ENCODE measurements around the gene LMO1.

LMO1 gene

GRCh38 chr11:8242499-8243280 is 21.0 kb downstream of the LMO1 start:
- DNase-seq (ENCODE audit: low spot score): no peak

DNA sequence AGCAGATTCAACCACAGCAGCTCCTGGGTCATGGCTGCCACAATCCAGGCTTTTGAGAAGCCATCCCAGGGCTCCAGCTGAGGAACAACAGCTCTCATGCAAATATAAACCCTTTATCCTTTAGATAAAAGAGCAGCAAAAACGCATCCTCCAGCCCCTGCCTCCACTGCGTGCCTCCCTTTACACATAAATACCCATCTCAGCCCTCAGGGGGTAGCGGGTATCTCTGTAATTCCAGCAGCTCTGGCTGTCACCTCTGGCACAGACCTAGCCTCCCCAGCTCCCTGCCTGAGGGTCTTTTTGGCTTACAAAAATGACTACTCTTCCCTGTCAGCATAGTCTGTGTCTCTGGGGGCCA is 21.6 kb downstream of the LMO1 start:
- no peak for DNase-seq (ENCODE audit: low spot score)

DNA sequence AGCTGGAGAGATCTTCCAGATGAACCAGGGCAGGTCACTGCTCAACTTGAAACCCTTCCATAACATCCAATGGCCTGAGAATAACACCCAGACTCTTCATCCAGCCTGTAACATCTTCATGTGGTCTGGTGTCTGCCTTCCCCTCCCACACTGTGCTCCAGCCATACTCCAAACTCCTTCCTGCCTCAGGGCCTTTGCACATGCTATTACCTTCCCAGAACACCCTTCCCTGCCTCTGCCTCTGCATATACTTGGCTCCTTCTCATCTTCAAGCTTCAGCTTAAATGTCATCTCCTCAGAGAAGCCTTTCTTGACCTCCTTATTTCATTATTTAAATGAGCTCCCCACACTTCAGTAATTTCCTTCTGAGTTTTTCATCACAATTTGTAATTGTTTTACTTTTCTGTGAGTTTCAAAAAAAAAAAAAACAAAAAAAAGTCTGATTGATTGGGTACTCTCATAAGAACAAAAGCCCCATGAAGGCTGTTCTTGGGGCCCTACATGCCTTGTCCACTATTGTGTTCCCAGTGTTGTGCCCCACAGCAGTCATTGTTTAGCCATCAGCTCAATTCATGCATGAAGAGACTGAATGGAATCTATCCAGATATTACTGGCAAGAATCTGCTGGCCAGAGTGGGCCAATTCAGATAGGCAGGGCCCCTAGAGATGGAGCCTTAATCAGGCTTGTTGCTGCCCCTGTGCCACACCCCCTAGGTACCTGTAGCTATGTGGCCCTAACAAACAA is 22.1 kb downstream of the LMO1 start:
- DNase-seq (ENCODE audit: low spot score): no peak

DNA sequence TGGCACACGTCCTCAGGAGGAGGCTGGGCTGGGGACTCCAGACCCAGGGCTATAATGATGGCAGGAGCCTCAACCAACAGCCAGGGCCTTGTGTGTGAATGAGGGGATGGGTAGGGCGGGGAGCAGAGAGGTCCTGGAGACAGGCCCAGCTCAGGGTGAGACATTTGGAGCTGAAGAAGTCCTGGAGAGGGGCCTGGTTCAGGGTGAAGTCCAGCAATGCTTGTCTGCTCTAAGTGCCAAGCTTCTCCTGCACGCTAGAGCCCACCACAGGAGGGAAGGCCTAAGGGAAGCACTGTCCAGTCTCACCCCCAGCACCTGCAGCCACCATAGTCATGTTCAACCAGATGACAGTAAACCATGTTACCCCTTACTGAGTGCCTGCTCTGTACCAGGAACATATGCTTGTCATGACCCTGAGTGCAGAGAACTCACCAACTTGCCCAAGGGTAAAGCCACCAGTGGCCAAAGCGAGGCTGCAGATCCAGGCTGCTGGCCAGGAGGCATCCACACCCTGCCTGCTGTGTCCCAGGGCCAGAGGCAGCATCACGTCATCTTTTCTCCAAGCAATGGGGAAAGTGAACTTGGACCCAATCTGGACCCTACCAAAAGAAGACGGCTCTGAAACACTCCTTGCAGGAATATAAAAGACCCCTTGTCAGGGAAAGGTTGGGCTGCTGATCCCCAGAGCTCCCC is 24.0 kb downstream of the LMO1 start:
- DNase-seq (ENCODE audit: low spot score): no peak

- DNase-seq (ENCODE audit: low spot score): no peak
Measured at GRCh38 chr11:8239040-8239439, 24.6 kb downstream of the LMO1 start.

- no peak for DNase-seq (ENCODE audit: low spot score)
Measured at GRCh38 chr11:8237453-8237852, 26.2 kb downstream of the LMO1 start.

GRCh38 chr11:8235925-8236324 is 27.8 kb downstream of the LMO1 start:
- DNase-seq (ENCODE audit: low spot score): no peak

GRCh38 chr11:8234910-8235309 is 28.8 kb downstream of the LMO1 start:
- DNase-seq (ENCODE audit: low spot score): no peak

- no peak for DNase-seq (ENCODE audit: low spot score)
Measured at GRCh38 chr11:8234425-8234821, 29.3 kb downstream of the LMO1 start.

DNA sequence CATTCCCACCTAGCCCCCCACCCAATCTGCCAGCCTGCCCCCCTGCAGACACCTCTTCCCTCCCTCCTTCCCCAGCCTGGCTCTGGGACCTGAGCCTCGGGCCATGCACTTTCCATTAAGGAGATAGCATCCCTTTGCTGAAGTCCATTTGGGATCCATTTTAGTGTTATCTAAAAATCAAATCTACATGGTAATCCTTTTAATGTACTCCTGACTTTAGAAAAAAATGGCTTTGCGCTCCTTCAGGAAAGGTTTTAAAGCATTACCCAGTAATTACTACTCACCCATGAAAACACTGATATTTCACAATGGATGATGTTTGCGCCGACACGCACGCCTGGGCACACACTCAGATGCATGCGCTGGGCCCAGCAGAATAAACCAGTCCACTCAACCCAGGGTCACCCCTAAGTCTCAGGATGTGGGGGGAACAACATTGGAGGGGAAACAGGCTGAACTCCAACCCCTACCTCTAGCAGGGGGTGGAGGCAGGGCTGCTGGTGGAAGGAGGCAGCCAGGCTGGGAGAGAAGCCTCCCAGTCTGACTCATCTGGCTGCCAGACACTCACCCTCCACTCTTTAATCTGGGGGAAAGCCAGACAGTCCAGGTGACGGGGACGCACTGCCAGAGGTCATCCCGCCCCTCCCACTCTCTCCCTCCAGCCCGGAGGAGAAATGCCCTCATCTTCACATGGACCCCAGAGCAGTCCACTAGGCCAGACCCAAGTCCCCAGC is 29.8 kb downstream of the LMO1 start:
- DNase-seq (ENCODE audit: low spot score): no peak

- no peak for DNase-seq (ENCODE audit: low spot score)
Measured at GRCh38 chr11:8232849-8233606, 30.6 kb downstream of the LMO1 start.

- no peak for DNase-seq (ENCODE audit: low spot score)
Measured at GRCh38 chr11:8232414-8232813, 31.3 kb downstream of the LMO1 start.

- no peak for DNase-seq (ENCODE audit: low spot score)
Measured at GRCh38 chr11:8231979-8232378, 31.7 kb downstream of the LMO1 start.

DNA sequence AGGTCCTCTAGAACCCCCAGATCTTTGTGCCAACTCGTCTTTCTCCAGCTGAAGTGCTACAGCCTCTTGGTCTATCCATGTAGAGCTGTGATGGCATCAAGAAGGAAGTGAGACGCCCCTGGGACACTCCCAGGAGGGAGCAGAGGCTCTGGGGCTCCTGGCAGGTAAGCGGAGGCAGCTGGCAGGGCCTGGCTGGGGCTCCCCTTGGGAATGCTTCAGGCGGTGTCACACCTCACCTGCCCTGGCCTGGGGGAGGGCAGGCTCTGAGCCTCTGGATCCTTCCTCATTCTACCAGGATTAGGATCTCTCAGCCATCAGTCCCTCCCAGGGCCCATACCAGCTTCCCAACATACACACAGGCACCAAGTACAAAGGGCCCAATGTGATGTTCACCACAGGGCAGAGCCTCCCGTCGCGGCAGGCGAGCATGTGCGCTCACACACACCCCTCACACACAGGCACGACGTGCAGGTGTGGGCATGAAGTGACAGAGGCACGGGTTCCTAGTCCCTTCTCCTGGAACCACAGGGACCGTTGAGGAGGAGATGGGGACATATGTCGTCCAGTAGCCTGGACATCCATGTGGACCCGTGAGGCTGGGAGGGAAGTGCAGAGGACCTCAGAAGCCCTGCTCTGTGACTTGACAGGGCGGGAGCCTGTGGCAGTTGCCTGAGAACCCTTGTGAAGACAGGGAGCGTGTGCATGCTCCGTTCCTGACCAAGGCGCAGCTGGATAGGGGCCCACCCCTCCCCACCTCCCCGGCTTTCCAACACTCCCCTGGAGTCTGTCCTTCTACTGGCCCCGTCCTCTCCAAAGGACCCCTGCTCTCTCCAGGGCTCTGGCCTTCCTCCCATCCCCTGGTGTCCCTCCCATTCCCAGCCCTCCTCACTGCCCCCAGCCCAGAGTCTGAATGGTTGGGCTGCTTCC is 32.5 kb downstream of the LMO1 start:
- DNase-seq (ENCODE audit: low spot score): no peak

GRCh38 chr11:8230178-8230859 is 33.4 kb downstream of the LMO1 start:
- DNase-seq (ENCODE audit: low spot score): no peak

DNA sequence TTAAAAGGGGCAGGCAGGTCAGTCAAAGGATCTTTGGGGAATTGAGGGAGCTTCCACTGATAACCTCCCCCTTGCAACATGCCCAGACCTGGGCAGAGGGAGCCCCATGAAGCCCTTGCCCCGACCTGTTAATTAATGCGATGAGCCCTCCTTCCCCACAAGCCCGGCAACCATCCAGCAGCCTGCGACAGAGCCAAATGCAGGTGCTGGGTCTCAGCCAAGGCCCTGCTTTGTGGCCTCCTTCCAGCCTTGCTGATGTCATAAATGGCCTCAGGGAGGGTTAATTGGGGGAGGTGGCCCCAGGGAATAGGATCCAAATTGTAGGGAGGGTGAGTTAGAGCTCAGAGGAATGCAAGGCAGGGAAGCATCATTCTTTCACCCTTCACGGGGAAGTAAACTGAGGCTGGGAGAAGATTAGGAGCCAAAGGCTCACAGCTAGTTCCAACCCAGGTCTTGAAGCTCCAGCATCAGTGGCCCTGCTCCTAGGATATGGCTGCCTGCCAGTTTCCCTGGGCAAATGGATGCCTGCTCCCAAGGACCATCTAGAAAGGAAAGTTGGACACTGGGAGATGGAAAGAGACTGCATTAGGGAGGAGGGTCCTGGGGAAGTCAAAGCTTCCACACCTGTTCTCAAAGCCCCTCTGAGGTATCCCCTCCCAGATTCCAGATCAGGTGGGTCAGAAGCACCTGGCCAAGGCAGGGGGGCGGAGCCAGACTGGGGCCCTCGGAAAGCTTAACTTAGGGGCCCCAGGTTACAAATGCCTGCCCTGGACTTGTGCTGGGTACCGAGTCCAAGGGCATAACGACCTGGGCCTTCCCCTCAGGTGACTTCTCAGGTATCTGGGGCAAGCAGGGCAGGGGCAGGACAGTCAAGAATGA is 34.1 kb downstream of the LMO1 start:
- DNase-seq (ENCODE audit: low spot score): no peak

DNA sequence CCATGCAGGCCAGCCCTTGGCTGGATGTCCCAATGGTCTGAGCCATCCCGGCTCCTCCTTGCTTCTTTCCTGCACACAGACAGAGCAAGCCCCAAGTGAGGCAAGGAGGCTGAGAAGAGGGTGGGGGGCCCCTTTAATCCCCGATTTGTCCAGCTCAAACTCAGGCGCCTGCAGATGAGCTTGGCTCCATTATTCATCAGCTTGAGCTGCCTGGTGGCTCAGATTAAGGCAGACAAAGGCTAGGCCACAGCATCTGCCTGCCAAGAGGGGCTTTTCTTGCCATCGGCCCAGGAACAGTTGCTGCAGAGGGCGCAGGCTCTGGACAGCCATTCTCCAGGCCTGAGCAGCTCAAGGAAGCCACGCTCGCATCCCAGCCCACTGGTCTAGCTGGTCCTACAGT is 35.4 kb downstream of the LMO1 start:
- DNase-seq (ENCODE audit: low spot score): no peak

DNA sequence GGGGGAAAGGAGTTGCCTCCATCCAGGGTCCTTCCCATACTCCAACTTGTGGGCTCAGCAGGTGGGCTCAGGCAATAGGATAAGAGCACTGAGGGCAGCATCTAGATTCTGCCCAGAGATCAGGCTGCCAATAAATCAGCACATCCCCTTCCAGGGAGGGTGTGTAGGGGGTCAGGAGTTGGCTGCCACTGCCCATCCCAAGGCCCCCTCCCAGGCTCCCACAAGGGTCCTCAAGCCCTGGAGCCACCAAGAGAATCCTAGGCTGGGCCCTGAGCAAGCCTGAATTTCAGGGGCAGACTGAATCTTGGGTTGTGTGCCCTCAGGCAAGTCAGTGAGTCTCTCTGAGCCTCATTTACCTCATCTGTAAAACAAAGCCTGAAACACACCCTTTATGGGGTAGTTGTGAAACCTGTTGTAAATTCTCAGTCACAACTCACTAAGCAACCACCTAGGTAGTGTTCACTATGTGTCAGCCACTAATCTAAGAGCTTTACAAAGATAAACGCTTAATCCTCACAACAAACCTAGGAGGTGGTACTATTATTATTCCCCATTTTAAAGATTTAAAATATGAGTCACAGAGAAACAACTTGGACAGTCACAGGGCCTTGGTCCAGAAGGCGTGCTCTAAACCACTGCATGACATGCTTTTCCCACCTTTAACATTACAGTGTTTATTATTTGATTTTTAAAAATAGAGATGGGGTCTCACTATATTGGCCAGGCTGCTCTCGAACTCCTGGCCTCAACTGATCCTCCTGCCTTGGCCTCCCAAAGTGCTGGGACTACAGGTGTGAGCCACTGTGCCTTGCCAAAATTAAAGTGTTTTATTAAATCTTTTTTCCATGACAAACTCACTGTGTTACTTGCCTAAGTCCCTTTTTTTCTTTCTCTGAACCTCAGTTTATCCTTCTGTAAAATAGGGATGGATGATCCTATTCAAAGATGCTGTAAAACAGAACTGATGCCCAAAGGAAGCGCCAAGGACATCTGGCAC is 36.2 kb downstream of the LMO1 start:
- no peak for DNase-seq (ENCODE audit: low spot score)
